ENCODE results near the gene NR6A1.

Gene NR6A1

DNA sequence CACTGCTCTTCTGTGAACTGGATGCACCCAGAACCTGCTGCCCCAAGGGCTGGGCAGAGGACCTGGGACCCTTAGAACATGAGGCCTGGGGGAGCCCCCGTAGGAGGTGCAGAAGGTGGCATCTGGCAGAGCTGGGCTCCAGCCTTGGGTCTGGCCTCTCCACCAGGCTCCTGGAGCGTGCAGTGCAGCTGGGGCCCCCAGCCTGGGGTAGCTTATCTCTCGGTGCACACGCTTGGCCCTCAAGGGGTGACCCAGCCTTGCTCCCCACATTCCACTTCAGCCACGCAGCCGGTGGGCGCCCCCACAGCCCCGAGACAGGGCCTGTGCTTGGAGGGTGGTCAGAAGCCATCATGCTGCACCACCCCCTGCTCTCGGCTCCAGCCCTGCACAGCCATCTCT is 258.3 kb downstream of the NR6A1 start:
- no peak for DNase-seq

DNA sequence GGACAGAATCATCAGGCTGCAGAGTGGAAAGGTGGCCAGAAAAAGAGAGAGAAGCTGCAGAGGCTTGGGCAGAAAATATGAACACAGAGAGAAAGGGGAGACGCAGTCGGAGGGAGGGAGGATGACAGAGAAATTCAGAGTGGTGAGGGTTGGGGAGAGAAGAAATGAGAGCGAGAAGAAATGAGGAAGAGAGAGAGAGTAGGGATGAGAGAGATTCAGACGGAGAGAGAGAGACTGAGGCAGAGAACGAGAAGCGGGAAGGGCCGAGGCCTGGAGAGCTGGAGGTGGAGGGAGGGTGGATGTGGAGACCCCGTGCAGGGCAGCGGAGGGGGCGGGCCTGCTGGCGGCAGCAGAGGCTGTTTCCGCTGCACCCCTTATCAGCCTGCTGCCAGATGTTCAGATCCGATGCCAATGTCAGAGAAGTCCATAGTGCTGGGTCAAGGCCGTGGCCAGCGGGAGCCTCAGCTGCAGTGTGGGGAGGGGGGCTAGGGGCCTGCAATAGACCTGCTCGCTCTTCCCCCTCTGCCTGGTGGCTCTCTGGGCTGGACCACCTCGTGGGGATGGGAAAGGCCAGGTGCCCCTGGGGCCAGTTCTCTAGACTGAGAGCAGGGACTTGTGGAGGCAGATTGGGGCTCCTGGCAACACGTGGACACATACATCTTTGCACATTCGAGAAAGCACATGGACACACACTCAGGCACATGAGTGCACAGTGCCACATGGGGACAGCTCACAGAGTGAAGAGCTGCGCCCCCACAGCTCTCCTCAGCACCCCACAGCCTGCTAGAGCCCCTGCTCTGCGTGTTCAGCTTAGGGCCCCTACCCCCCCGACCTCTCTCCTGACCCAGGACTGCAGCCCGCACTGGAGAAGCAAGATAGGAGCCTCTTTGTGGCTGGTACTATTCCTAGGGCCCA is 259.0 kb downstream of the NR6A1 start:
- no peak for DNase-seq

DNA sequence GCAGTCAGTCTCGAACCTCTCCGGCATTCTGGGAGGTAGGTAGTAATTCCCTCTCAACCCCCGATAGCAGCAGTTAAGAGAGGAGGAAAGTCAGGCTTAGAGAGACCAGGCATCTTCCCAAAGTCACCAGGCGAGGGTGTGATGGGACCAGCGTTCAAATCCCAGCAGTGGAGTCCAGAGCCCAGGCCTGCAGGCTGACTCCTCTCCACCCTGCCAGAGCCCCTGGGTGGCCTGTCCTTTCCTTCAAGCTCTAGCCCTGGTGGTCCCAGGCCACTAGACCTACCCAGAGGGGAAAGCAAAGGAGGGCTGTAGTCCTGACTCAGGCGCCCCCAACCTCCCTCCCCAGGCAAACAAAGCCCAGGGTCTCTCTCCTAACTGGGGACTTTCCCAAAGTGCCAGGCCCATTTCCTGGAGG is 259.7 kb downstream of the NR6A1 start:
- no peak for DNase-seq

DNA sequence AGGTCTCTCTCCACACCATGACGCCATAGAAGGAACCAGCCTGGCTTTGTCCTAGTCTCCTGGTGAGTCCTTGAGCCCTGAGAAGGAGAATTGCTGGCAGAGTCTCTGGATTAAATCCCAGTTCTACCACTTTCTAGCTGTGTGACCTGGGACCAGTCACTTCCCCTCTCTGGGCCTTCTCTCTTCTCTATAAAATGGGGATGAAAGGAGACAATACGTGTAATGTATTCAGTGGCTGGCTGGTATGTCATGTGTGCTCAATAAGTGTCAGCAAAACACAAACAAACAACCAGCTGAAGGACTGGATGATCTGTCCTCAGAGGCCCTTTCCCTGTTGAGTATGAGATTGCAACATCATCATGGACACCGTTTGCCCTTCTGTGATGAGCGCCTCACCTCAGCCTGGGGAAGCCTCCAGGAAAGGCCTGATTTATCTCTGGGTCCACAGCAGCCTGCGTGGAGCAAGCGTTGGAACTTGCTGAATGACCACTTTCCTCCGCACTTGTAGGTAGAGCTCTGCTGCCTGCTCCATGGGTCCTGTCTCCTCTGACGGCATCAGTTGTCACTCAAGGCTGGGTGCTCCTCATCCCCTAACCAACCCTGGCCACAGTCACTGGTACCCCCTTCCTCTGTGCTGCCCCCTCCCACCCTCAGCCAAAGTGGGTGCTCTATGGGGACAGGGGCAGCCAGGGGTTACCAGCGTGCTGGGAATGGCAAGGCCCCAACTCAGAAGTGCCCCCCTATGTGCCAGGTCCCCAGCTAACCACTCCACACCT is 260.3 kb downstream of the NR6A1 start:
- no peak for DNase-seq

DNA sequence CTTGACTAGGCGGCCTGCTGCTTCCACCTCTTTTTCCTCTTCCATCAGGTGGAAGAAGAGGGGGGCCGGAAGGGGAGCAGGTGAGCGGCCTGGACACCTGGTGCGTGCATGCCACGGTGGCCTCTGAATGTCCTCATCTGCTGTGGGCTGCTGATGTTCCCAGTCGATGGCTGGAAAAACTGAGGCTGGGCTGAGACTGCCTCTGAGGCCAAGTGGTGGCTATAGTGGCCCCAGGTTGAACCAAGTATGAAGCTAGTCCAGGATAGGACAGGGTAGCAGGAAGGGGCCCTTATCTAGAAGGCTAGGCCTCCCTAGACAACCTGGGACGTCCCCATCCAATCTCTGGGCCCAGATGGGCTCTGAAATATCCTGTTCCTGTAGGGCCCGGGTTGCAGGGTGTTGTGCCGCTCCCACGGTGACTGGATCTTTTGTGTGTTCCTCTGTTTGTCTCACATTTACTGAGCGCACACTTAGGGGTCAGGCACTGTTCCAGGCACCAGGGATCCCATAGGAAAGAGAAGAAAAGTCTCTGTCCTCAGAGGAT is 263.2 kb downstream of the NR6A1 start:
- no peak for DNase-seq

DNA sequence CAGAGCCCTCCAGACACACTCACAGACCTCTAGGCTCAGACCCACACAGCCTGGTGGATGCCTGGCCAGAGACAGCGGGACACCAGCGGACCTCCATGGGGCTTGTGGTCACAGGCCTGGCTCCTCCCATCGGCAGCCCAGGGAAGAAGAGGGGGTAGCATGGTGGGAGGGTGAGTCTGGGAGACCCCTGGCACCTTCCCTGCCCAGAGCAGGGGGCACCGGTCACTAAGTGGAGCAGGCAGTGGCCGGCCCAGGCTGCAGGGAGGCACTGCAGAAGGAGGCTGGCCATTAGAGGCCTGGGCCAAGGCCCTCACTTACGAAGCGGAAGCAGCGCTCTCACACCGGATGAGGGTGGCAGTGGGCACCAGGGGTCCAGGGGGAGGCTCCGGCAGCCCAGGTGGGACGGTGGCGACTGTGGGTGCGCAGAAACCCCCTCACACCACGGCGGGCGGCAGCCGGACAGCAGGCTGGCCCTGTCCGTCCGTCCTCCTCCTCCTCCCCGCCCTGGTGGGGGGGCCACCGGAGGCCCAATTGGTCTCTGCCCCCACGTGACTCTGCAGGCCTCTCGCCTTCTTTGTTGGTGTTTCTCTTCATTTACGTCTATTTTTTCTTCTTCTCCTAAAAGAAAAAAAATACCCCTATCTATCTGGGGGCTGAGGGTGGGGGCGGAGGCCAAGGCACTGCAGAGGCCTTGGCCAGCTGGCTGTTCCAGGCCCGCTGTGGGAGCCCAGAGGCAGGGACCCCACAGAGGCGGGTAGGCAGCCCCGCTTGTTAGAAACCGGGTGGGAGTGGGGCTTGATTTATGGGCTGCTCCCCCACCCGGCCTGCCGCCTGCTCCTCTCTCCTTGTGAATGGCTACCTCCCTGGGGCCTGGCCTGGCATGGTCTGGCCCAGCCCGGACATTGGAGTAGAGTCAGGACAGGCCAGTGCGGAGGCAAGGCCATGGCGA is 263.9 kb downstream of the NR6A1 start, which contains the start of gene NR5A1:
NR5A1 (minus strand) TSS at position 469 of the 949 bp plus-strand sequence. CDS start 4,004 bp downstream, outside the sequence.
- DNase-seq = no peak

DNA sequence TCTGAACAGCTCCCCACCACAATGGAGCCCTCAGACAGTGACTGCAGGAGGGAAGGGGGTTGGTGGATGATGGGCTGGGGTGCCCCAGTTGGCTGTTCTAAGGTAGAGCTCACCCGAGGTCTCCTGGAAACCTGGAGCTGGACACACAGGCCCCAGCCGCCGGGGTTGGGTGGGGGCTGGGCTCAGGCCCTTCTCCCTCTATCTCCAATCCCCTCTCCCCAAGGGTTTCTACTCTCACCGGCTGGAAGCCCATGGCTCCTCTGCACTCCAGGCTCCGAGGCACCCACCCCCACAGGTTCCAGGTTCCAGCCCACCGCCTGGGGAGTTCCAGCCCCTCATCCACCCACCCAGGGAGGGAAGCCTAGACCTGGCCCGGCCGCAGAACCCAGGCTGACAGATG is 264.7 kb downstream of the NR6A1 start:
- DNase-seq = no peak

DNA sequence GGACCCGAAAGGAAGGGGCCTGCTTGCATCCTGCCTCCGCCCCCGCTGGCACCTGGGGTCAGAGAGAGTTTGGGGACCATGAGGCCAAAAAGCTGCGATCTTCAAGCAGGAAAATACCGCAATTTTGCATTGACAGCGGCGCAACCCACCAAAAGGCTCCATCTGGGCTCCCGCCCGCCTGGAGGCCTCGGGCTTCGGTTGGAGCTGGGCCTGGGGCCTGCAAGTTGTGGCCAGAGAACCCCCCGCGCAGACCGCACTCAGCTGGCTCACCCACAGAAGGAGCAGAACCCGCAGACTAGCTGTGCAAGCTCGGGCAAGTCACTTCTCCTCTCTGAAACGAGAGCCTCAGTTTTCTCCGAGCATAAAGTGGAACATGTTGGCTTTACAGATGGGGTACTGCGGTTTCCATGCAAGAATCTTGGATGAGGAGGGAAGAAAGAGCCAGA is 265.2 kb downstream of the NR6A1 start:
- DNase-seq = no peak

DNA sequence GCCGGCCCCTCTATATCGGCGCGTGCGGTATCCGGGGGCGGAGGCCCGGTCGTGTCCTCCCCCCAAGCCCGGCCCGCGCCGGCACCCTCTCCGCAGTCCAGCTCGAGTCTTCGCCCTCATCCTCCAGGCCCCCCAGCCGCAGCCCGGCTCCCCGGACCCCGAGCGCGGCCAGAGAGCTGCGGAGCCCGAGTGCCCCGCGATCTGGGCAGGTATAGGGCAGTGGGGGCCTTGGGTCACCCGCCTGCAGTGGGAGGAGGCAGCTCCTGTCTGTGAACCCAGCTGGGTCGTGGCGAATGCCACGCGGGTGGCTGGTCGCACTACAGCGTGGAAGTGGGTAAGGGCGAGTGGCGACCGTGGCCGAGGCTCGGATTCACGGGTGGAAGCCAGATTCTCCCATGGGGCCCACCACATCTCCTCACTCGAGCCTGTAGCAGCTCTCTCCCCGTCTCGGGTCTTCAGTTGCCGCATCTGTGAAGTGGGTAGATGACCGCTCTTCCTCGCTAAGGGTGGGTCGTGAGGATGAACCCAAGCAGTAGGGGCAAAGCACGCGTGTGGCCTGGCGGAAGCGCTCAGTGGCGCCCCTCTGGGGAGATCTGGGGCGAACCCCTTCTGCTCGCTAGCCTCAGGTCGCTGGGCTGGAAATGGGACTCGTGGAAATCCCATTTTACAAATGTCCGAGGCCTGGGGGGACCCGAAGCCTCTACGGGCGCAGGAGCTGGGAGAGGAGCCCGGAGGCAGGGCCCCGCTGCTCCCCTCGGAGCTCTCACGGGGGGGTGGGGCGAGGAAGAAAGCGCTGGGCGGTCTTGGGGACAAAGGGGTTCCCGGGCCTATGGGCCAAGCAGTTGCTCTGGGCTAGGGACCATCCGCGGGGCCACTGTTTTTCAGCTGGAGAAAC is 265.9 kb downstream of the NR6A1 start:
- DNase-seq = no peak

DNA sequence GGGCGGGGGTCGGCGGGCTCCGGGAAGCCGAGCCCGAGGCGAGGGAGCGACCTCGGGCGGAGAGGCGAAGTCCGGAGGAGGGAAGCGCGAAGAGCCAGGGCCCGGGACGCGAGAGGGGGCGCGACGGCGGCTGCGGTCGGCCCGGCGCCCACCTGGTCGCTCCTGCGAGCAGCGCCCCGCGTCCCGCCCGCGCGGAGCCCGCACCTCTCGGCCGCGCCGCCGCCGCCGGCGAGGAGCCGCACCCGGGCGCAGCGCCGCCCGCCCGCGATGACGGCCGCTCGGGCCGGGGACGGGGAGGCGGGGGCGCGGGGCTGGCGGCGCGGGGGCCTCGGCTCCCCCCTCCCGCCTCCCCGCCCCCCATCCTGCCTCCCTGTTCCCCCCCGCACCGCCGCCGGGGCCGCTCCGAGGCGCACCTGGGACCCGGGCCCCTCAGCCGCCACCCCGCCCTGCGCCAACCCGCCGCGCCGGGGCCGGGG is 266.5 kb downstream of the NR6A1 start:
- DNase-seq = no peak

DNA sequence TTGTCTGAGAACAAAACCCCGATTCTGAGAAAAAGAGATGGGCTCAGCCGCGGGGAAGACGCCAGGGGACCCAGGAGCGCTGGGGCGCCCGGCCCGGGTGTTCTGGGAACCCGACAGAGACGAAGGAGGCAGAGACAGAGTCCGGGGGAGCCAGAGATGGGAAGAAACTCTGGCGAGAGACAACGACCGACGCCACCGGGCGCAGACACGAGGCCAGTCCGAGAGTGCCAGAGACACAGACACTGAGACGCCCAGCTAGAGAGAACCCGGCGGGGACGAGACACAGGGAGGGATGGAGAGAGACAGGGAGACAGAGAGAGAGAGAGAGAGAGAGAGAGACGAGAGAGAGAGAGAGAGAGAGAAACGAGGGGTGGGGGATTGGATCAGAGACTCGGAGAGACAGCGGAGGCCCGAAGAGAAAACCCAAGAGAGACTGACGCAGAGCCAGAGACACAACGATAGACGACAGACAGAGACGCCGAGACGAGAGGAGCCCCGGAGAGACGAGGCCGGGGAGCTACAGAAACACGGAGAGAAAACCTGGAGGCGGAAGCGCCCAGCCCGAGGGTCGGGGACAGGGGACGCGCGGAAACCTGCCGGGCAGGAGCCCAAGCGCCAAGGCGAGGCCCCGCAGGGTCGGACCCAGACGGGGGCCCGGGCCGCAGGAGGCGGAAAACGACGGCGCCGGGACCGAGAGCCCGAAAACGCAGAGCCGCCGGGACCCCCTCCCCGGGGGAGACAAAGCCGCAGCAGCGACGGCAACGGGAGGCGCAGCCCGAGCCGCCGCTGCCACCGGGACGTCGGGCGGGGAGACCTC is 267.2 kb downstream of the NR6A1 start:
- DNase-seq = no peak

DNA sequence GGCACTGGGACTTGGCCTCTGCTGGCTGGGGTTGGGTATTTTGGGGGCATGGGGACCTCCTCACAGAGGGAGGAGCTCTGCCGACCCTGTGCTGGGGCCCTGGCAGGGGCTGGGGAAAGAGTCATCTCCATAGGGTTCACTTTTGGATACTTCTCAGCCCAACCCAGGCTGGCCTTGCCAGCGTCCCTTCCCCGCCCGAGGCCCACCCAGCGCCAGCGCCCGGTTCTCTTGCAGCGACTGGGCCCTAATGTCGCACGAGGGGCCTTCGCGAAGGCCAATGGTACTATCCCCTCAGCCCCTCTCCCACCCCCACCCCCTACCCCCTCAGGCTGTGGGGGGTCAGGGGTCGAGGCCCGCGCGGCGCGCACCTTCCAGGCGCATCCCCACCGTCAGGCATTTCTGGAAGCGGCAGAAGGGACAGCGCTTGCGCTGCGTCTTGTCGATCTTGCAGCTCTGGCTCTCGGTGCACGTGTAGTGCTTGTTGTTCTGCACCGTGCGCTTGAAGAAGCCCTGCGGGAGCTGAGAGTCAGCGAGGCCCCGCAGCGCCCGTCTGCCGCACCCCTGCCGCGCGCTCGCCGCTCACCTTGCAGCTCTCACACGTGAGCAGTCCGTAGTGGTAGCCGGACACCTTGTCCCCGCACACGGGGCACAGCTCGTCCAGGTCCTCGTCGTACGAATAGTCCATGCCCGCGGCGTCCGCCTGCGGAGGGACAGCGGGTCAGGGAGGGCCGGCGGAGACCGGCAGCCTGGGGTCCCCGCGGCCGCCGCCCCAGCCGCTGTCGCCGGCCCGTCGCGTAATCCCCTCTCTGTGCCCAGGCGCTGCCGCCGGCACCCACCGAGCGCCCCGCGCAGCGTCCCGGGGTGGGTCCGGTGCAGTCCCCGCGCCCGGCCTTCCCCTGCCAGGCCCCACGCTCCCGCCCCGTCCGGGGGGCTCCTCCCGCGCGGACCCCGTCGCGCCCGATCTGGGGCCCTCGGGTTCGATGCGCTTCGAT is 268.1 kb downstream of the NR6A1 start:
- DNase-seq = no peak

DNA sequence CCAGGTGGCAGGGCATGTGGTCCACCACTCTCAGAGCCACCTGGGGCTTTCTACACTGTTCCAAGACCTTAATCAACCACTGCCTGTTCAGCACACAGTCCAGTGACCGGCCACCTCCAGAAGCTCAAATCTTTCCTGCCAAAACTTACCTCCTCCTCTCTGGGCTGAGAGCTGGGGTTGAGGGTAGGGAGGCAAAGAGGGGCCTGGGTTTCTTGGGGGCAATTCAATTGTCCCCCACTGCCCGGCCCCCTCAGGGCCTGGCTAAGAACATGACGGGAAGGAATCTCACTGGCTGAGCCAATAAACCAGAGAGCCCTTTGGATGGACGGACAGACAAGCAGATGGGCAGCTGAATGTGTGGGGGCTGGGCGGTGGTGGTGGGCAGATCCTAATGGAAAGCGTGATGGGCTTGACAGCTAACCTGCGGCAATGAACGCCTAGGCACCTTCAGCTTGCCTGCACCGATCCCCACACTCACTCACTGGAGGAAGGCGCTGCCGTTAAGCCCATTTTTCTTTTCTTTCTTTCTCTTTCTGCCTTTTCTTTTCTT is 269.3 kb downstream of the NR6A1 start:
- DNase-seq = no peak

DNA sequence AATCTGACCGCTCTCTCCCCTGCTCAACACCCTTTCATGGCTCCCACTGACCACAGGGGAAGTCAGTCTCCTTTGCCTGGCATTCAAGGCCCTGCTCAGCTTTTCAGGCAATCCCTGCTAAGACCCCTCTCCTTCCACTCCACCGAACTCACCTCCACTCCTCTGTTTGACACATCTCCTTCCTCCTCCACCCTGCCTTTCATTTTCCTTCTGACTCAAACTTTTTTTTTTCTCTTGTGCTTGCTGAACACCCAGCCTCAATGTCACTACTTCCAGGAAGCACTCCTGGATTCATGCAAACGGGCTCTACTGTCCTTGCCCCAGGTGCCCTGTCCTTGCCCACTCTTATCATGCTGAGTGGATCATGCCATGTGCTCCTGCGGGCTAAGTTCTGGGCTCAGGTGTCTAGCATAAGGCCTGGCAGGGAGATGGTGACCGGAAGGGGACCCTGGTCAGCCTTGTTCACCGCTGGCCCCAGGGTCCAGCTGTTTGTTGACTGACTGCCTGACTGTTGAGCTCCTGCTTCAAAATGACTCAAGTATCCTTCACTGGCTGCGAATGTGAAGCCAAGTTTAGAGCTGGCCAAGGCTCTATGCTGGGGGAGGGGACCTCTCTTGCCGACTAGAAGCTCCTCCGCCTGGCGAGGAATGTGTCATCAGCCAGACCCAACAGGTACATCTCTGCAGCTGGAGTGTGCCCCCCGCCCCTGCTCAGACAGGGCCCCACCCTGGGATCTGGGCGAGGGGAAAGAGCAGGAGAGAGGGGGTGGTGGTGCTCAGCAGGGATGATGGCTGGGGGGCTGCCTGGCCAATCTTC is 270.1 kb downstream of the NR6A1 start:
- no peak for DNase-seq

DNA sequence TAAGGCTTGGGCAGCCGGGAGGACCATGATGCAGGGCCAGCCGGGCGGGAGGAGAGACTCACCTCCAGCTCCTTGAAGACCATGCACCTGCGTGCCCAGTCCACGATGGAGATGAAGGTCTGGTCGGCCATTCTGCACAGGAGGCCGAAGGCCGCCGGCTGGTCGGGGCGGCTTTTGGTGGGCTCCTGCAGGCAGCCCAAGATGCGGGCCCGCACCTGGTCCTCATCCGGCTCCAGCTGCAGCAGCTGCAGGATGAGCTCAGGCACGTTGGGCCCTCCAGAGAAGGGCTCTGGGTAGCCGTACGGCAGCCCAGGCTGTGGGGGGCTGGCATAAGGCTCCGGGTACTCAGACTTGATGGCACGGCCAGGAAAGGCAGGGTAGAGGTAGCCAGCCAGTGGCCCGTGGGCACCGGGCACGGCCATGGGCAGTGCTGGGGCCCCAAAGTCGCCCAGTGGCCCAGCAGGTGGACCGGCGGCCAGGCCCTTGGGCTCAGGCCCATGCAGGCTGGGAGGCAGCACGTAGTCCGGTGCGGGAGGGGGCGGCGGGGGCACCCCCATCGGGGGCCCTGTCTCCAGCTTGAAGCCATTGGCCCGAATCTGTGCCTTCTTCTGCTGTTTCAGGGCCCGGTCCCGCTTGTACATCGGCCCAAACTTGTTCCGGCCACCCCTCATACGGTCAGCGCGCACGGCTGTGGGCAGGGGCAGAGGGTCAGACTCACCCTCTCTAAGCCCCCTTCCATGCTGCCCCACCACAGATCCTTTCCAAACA is 270.9 kb downstream of the NR6A1 start:
- DNase-seq = no peak

DNA sequence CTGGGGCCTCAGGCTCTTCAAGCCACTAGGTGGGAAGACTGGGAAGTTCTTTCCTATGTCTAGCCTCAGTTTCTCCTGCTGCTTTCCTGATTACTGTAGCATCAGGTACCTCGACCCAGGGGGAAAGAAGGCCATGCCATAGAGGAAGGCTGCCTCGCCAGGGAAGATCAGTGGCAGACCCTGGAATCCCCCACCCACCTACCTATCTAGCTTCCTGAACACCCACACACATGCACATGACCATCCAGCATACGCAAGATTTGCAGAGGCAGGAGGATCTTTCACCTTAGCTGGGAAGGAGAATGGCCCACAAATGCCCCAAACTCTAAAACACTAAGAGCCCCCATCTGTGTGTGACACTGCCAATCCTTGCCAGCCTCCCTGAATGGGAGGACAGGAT is 271.9 kb downstream of the NR6A1 start:
- DNase-seq = no peak
